NOMO-1 treated with dmso at 0.1 percent for 144 hours (cell line): ENCODE measurements around the gene SPANXN3.
"Not testable (repeated sequence)": the region's sequence is repeated elsewhere in the genome, so short reads cannot be mapped to it uniquely, and the experiment has no call there.

Source experiments
- DNase-seq: peaks from one replicate; lab custom pipeline; 2025; ENCODE audit not compliant: unreplicated experiment; lab: John Stamatoyannopoulos, UW

SPANXN3 gene

GRCh38 chrX:143517375-143517774 lies at the start of gene SPANXN3:
SPANXN3 (minus strand) TSS chrX:143517475; CDS start chrX:143517391, 84 bp downstream.
- not testable (repeated sequence) for DNase-seq

- no peak for DNase-seq
Measured at GRCh38 chrX:143536176-143536575, 18.9 kb upstream of the SPANXN3 start.

GRCh38 chrX:143502196-143502595 lies 15.1 kb downstream of the SPANXN3 start:
- DNase-seq = not testable (repeated sequence)

GRCh38 chrX:143500751-143501150 lies 16.5 kb downstream of the SPANXN3 start:
- no peak for DNase-seq

- DNase-seq = no peak
Measured at GRCh38 chrX:143486105-143486504, 31.2 kb downstream of the SPANXN3 start.

- DNase-seq = no peak
Measured at GRCh38 chrX:143476751-143477150, 40.5 kb downstream of the SPANXN3 start.

- DNase-seq = no peak
Measured at GRCh38 chrX:143472347-143472938, 44.8 kb downstream of the SPANXN3 start.

GRCh38 chrX:143466130-143466529 lies 51.1 kb downstream of the SPANXN3 start:
- DNase-seq = no peak

GRCh38 chrX:143462696-143463095 lies 54.6 kb downstream of the SPANXN3 start:
- no peak for DNase-seq

- no peak for DNase-seq
Measured at GRCh38 chrX:143461606-143462005, 55.7 kb downstream of the SPANXN3 start.
